IMR-90 (cell line): ENCODE data around the gene DET1. TPM values are rescaled to one million over a fixed set of nuclear protein-coding genes. Genes with fewer than 3 reads are reported as not detected.

ENCODE experiments used
- ATAC-seq: fragments of 200-7000 bp; cut with Tn5 transposase; 2 replicates; pipeline ENCODE4 v1.9.1; 2020; ENCODE audit warnings: low read depth, mild to moderate bottlenecking, moderate library complexity
- BruUV-seq: library from RNA; stranded (reverse); fragments of 400-500 nt; replicated peaks from 2 replicates; lab custom pipeline; 2021; lab: Mats Ljungman, UMichigan
- CTCF ChIA-PET: fragments of 300-600 bp; formaldehyde crosslinking; extraction: SDS; loops from one replicate; lab custom pipeline; 2021; ENCODE audit warnings: antibody characterized with exemption; lab: Yijun Ruan, JAX
- POLR2A ChIA-PET: fragments of 300-600 bp; sonication (Branson Sonifier 250); formaldehyde crosslinking; loops from one replicate; lab custom pipeline; 2022; ENCODE audit warnings: antibody characterized with exemption; ENCODE audit not compliant: unreplicated experiment; lab: Charles Lee
- DNase-seq: peaks from one replicate; pipeline ENCODE4 v3.0.0; 2013
- H2AFZ ChIP-seq: replicated peaks from 2 replicates; pipeline ENCODE3; 2013; ENCODE audit warnings: low read length, mild to moderate bottlenecking; ENCODE audit not compliant: poor library complexity
- H2AK5ac ChIP-seq: 2 replicates; pipeline ENCODE4 v1.6.1; 2013; ENCODE audit warnings: low read depth, low read length, inconsistent platforms
- H2AK9ac ChIP-seq: replicated peaks from 2 replicates; pipeline ENCODE3; 2013; ENCODE audit warnings: mild to moderate bottlenecking, low read depth, low read length, moderate library complexity; ENCODE audit not compliant: poor library complexity
- H2BK120ac ChIP-seq: 2 replicates; pipeline ENCODE4 v1.6.1; 2013; ENCODE audit warnings: low read depth, low read length, inconsistent platforms
- H2BK15ac ChIP-seq: 3 replicates; pipeline ENCODE4 v1.6.1; 2013; ENCODE audit warnings: low read depth, low read length, inconsistent platforms
- H2BK20ac ChIP-seq: 2 replicates; pipeline ENCODE4 v1.6.1; 2013; ENCODE audit warnings: low read depth, mild to moderate bottlenecking, inconsistent platforms, low read length, moderate library complexity
- H2BK5ac ChIP-seq: 2 replicates; pipeline ENCODE4 v1.6.1; 2013; ENCODE audit warnings: mild to moderate bottlenecking, low read depth, low read length, inconsistent platforms; ENCODE audit not compliant: poor library complexity, severe bottlenecking
- H3K14ac ChIP-seq: replicated peaks from 2 replicates; pipeline ENCODE4 v1.6.1; 2013; ENCODE audit warnings: low read depth, low read length, inconsistent platforms
- H3K18ac ChIP-seq: 2 replicates; pipeline ENCODE4 v1.6.1; 2013; ENCODE audit warnings: low read depth, low read length, control low read depth
- H3K23ac ChIP-seq: 2 replicates; pipeline ENCODE4 v1.6.1; 2013; ENCODE audit warnings: low read depth, low read length, inconsistent platforms
- H3K27ac ChIP-seq: 2 replicates; pipeline ENCODE4 v1.5.1; 2013; ENCODE audit warnings: mild to moderate bottlenecking, control low read depth, low read length; ENCODE audit not compliant: insufficient read depth
- H3K27me3 ChIP-seq: 2 replicates; pipeline ENCODE4 v1.6.1; 2013; ENCODE audit warnings: low read length; ENCODE audit not compliant: control insufficient read depth, insufficient read depth
- H3K36me3 ChIP-seq: 2 replicates; pipeline ENCODE4 v1.6.1; 2013; ENCODE audit warnings: low read length, mixed read lengths; ENCODE audit not compliant: control insufficient read depth, insufficient read depth
- H3K4ac ChIP-seq: 2 replicates; pipeline ENCODE4 v1.6.1; 2013; ENCODE audit warnings: low read depth, low read length, inconsistent platforms
- H3K4me1 ChIP-seq: 2 replicates; pipeline ENCODE4 v1.6.1; 2013; ENCODE audit warnings: low read length, mixed read lengths; ENCODE audit not compliant: control insufficient read depth, insufficient read depth
- H3K4me2 ChIP-seq: 2 replicates; pipeline ENCODE4 v1.6.1; 2013; ENCODE audit warnings: low read depth, mild to moderate bottlenecking, control low read depth, low read length, moderate library complexity
- H3K4me3 ChIP-seq: 2 replicates; pipeline ENCODE4 v1.5.1; 2013; ENCODE audit warnings: low read depth, mild to moderate bottlenecking, control low read depth, low read length, moderate library complexity; ENCODE audit not compliant: insufficient read depth
- H3K56ac ChIP-seq: 2 replicates; pipeline ENCODE4 v1.6.1; 2013; ENCODE audit warnings: low read length, inconsistent platforms; ENCODE audit not compliant: insufficient read depth; ENCODE audit errors: extremely low read depth
- H3K79me1 ChIP-seq, 2 experiments: 2 replicates each; pipeline ENCODE4 v1.6.1; 2013; ENCODE audit warnings: low read length in 2 of 2, inconsistent platforms in 1 of 2, low read depth in 1 of 2
- H3K9ac ChIP-seq: 2 replicates; pipeline ENCODE4 v1.6.1; 2013; ENCODE audit warnings: low read depth, low read length, control low read depth
- H3K9me1 ChIP-seq: 2 replicates; pipeline ENCODE4 v1.6.1; 2013; ENCODE audit warnings: low read length, inconsistent platforms; ENCODE audit not compliant: insufficient read depth
- H3K9me3 ChIP-seq: 2 replicates; pipeline ENCODE4 v1.6.1; 2013; ENCODE audit warnings: low read length; ENCODE audit not compliant: control insufficient read depth, insufficient read depth
- H4K20me1 ChIP-seq: 2 replicates; pipeline ENCODE4 v1.6.1; 2013; ENCODE audit warnings: low read length, inconsistent platforms; ENCODE audit not compliant: insufficient read depth
- H4K5ac ChIP-seq: 2 replicates; pipeline ENCODE4 v1.6.1; 2013; ENCODE audit warnings: mild to moderate bottlenecking, low read depth, low read length, control low read depth
- H4K8ac ChIP-seq, 2 experiments: 2 replicates each; pipeline ENCODE4 v1.6.1; 2013; ENCODE audit warnings: low read depth in 2 of 2, low read length in 2 of 2, control low read depth in 1 of 2, inconsistent platforms in 1 of 2
- H4K91ac ChIP-seq: 2 replicates; pipeline ENCODE4 v1.6.1; 2013; ENCODE audit warnings: low read depth, low read length, inconsistent platforms; ENCODE audit not compliant: insufficient read depth
- CEBPB ChIP-seq: IDR thresholded peaks from 2 replicates; pipeline ENCODE4 v1.6.1; 2012; ENCODE audit warnings: low read depth, low read length, improper control_type of control experiment
- CHD1 ChIP-seq: IDR thresholded peaks from 2 replicates; pipeline ENCODE4 v1.6.1; 2012; ENCODE audit warnings: low read depth, low read length, improper control_type of control experiment
- FOS ChIP-seq: fragments of 150-350 bp; IDR thresholded peaks from 2 replicates; pipeline ENCODE4 v1.6.1; 2016; ENCODE audit warnings: low read depth, low read length
- MAFK ChIP-seq: IDR thresholded peaks from 2 replicates; pipeline ENCODE4 v1.6.1; 2012; ENCODE audit warnings: low read depth, low read length, improper control_type of control experiment
- MAZ ChIP-seq: IDR thresholded peaks from 2 replicates; pipeline ENCODE4 v1.6.1; 2012; ENCODE audit warnings: low read depth, mild to moderate bottlenecking, low read length, improper control_type of control experiment, moderate library complexity, borderline replicate concordance
- MXI1 ChIP-seq: IDR thresholded peaks from 2 replicates; pipeline ENCODE4 v1.6.1; 2012; ENCODE audit warnings: low read depth, mild to moderate bottlenecking, low read length, moderate library complexity, borderline replicate concordance
- NFE2L2 ChIP-seq: fragments of 150-350 bp; IDR thresholded peaks from 2 replicates; pipeline ENCODE4 v1.6.1; 2016; ENCODE audit warnings: low read depth, mild to moderate bottlenecking, low read length
- POLR2A ChIP-seq: IDR thresholded peaks from 2 replicates; pipeline ENCODE4 v1.6.1; 2012; ENCODE audit warnings: mild to moderate bottlenecking, low read depth, low read length
- RAD21 ChIP-seq: IDR thresholded peaks from 2 replicates; pipeline ENCODE4 v1.6.1; 2012; ENCODE audit warnings: low read length, improper control_type of control experiment
- RCOR1 ChIP-seq: IDR thresholded peaks from 2 replicates; pipeline ENCODE4 v1.6.1; 2012; ENCODE audit warnings: mild to moderate bottlenecking, low read length, improper control_type of control experiment; ENCODE audit not compliant: insufficient replicate concordance
- RFX5 ChIP-seq: IDR thresholded peaks from 2 replicates; pipeline ENCODE4 v1.8.0; 2012; ENCODE audit warnings: low read depth, mild to moderate bottlenecking, low read length, moderate library complexity
- SMC3 ChIP-seq: fragments of 150-350 bp; IDR thresholded peaks from 2 replicates; pipeline ENCODE4 v1.6.1; 2016; ENCODE audit warnings: low read depth, mild to moderate bottlenecking, antibody characterized with exemption, low read length, moderate library complexity
- WGBS, 2 experiments: methylation state at CpG; one replicate each; pipeline versions ENCODE4 v1.1.5 to v1.1.7; 2013; ENCODE audit warnings: missing lambda C conversion rate in 2 of 2; ENCODE audit not compliant: insufficient read length in 1 of 2; ENCODE audit errors: extremely low coverage in 2 of 2; 5-methylcytosine and 5-hydroxymethylcytosine counted together
- dilution Hi-C: fragments of 300-500 bp; cut with HindIII; formaldehyde crosslinking; loops from one replicate; pipeline ENCODE4 v1.14.3; 2018; ENCODE audit warnings: low sequenced_read_pairs; ENCODE audit not compliant: unreplicated experiment
- in situ Hi-C: fragments of 300-500 bp; cut with MboI; formaldehyde crosslinking; loops from 3 replicates; pipeline ENCODE4 v1.14.3; 2019; ENCODE audit warnings: low sequenced_read_pairs, inconsistent platforms, mixed read lengths
- intact Hi-C: fragments of 100-400 bp; cut with micrococcal nuclease; formaldehyde crosslinking; loops from 2 replicates; pipeline ENCODE4 v1.10.0; 2022
- polyA plus RNA-seq, 3 experiments: library from polyadenylated mRNA; depleted of rRNA; stranded (reverse); fragments of >200 nt; gene quantifications; 2 replicates each; pipeline ENCODE4 v1.2.3, GENCODE V29; 2012; ENCODE audit warnings: low replicate concordance in 1 of 3
- total RNA-seq: library from RNA; depleted of rRNA; stranded (reverse); fragments of >200 nt; gene quantifications from 2 replicates; pipeline ENCODE4 v1.2.3, GENCODE V29; 2012
- TF ChIP-seq, protein P1 (sequence below): fragments of 150-350 bp; IDR thresholded peaks from 2 replicates; pipeline ENCODE4 v1.6.1; 2016; ENCODE audit warnings: low read depth, mild to moderate bottlenecking, low read length, moderate library complexity, borderline replicate concordance
- TF ChIP-seq, protein P2 (sequence below): fragments of 150-350 bp; IDR thresholded peaks from 2 replicates; pipeline ENCODE4 v1.6.1; 2017; ENCODE audit warnings: mild to moderate bottlenecking, antibody characterized with exemption, low read length, low read depth
- TF ChIP-seq, protein P3 (sequence below): conservative IDR thresholded peaks from 2 replicates; pipeline ENCODE4 v1.5.1; 2012; ENCODE audit warnings: mild to moderate bottlenecking, low read depth, low read length, improper control_type of control experiment

The DET1 gene
- total and polyA plus RNA-seq, 2 of the 4 experiments (the other 2 are of a cell fraction) = 5.6 to 9.1 TPM

DNA sequence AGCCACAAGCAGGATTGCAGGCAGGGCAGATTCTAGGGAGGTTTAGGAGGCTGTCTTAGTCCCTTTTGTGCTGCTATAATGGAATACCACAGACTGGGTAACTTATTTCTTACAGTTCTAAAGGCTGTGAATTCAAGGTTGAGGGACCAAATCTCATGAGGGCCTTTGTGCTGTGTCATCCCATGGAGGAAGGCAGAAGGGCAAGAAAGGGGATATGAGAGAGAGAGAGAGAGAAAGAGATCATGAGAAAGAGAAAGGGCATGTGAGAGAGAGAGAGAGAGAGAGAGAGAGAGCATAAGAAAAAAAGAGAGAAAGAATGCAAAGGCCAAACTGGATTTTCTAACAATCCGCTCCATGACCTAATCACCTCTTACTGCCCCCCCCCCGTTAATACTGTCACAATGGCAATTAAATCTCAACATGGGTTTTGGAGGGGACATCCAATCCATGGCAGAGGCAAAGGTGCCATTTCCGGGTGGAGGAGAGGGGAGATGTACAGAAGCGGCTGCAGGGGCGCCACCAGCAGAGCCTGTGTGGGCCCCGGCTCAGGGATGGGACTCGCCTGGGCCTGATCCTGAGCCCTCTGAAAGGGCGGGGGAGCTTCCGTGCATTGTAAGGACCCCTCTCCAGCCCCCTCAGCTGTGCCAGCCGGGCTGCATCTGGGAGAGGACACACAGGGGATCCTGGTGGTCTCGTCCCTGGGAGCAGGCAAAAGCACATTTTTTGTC is 58.5 kb downstream of the DET1 start:
- Histone ChIP-seq H3K14ac (no peak overlapping the region; the same call in 1 of the 2 replicates), H2AK9ac (no peak overlapping the region), H3K9me1 (peaks cover 3% of the 10 kb centered on the region; the same call in 1 of the 2 replicates), H3K4ac (no peak overlapping the region), H3K18ac (no peak overlapping the region), H3K4me3 (no peak overlapping the region), H2AK5ac (no peak overlapping the region), H2BK15ac (no peak overlapping the region), H4K8ac (no peak overlapping the region), H3K27me3 (no peaks in the 10 kb centered on the region; the same call in 1 of the 2 replicates), H2AFZ (no peak overlapping the region), H4K91ac (no peak overlapping the region), H3K4me1 (no peaks in the 10 kb centered on the region), H3K36me3 (no peaks in the 10 kb centered on the region), H4K20me1 (no peaks in the 10 kb centered on the region), H3K4me2 (no peak overlapping the region), H3K23ac (no peak overlapping the region), H2BK5ac (no peak overlapping the region), H2BK120ac (no peak overlapping the region), H3K9me3 (no peaks in the 10 kb centered on the region), H3K9ac (no peak overlapping the region), H2BK20ac (no peak overlapping the region), H3K56ac (no peak overlapping the region), H3K79me1 (no peaks in the 10 kb centered on the region), H4K5ac (no peak overlapping the region), H3K27ac (no peak overlapping the region)
- ChIA-PET CTCF (no interaction called here), POLR2A (no interaction called here)
- DNase-seq = peak; percentile 9
- BruUV-seq = no TSS peak
- no peak for ATAC-seq
- WGBS, 2 experiments = 100% methylated on average over 1 of the region's 11 CpGs; no CpG with 5 or more reads in 1 of the 2 experiments
- intact Hi-C loops = no loop called here
- dilution Hi-C loops = no loop called here
- in situ Hi-C loops = loop anchor here (25.0 kb wide), 2 partner anchors 349 to 524 kb away; no protein-coding TSS in a partner anchor
- TF ChIP-seq CEBPB = no peak
- TF ChIP-seq, protein P1, sequence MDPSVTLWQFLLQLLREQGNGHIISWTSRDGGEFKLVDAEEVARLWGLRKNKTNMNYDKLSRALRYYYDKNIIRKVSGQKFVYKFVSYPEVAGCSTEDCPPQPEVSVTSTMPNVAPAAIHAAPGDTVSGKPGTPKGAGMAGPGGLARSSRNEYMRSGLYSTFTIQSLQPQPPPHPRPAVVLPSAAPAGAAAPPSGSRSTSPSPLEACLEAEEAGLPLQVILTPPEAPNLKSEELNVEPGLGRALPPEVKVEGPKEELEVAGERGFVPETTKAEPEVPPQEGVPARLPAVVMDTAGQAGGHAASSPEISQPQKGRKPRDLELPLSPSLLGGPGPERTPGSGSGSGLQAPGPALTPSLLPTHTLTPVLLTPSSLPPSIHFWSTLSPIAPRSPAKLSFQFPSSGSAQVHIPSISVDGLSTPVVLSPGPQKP = no peak
- no peak for TF ChIP-seq RAD21
- no peak for TF ChIP-seq CHD1
- TF ChIP-seq MXI1 = no peak
- no peak for TF ChIP-seq MAFK
- TF ChIP-seq RCOR1 = no peak
- no peak for TF ChIP-seq POLR2A
- TF ChIP-seq NFE2L2 = no peak
- TF ChIP-seq, protein P2, sequence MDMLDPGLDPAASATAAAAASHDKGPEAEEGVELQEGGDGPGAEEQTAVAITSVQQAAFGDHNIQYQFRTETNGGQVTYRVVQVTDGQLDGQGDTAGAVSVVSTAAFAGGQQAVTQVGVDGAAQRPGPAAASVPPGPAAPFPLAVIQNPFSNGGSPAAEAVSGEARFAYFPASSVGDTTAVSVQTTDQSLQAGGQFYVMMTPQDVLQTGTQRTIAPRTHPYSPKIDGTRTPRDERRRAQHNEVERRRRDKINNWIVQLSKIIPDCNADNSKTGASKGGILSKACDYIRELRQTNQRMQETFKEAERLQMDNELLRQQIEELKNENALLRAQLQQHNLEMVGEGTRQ = no peak
- no peak for TF ChIP-seq MAZ
- no peak for TF ChIP-seq SMC3
- no peak for TF ChIP-seq RFX5
- TF ChIP-seq, protein P3, sequence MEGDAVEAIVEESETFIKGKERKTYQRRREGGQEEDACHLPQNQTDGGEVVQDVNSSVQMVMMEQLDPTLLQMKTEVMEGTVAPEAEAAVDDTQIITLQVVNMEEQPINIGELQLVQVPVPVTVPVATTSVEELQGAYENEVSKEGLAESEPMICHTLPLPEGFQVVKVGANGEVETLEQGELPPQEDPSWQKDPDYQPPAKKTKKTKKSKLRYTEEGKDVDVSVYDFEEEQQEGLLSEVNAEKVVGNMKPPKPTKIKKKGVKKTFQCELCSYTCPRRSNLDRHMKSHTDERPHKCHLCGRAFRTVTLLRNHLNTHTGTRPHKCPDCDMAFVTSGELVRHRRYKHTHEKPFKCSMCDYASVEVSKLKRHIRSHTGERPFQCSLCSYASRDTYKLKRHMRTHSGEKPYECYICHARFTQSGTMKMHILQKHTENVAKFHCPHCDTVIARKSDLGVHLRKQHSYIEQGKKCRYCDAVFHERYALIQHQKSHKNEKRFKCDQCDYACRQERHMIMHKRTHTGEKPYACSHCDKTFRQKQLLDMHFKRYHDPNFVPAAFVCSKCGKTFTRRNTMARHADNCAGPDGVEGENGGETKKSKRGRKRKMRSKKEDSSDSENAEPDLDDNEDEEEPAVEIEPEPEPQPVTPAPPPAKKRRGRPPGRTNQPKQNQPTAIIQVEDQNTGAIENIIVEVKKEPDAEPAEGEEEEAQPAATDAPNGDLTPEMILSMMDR = no peak
- TF ChIP-seq FOS = no peak
